ENCODE measurements around the gene NBAS. TPM values are rescaled to one million over a fixed set of nuclear protein-coding genes. Genes with fewer than 3 reads are reported as not detected.

NBAS gene
- total RNA-seq, 1 experiment from 2014 or later = 32.5 TPM

- Mint-ChIP-seq H3K27ac (peak overlapping the region in 1 of 3 experiments; percentile 79; a peak in 1 of 7 replicates), H3K36me3 (ENCODE audit: insufficient read depth in 1 of 3, low read depth in 3 of 3) (no peaks in the 10 kb centered on the region; a peak in 2 of 7 replicates), H3K27me3 (ENCODE audit: low read depth) (peaks cover 6% of the 10 kb centered on the region), H3K9me3 (no peaks in the 10 kb centered on the region; a peak in 1 of 5 replicates), H3K4me1 (peaks cover 52 to 55% of the 10 kb centered on the region in 2 experiments), H3K4me3 (no peak overlapping the region; a peak in 1 of 5 replicates)
- H3K27me3 ChIP-seq (ENCODE audit: insufficient read depth, low read length) = no peaks in the 10 kb centered on the region
- H3K23me2 ChIP-seq (ENCODE audit: insufficient read length, low read depth, low read length, poor library complexity, severe bottlenecking) = no peaks in the 10 kb centered on the region
- peak; percentile 55 for DNase-seq
- no peak overlapping the region for H2AK5ac ChIP-seq (ENCODE audit: insufficient read length, low read length)
- no peaks in the 10 kb centered on the region for H4K20me1 ChIP-seq (ENCODE audit: control insufficient read depth, insufficient read depth, insufficient read length)
- TF ChIP-seq CTCF (conservative IDR thresholded peaks at IDR 0.05) = no peak
- no CpG with 5 or more reads among the region's 4 CpGs for WGBS (ENCODE audit: extremely low coverage, insufficient read length, low lambda C conversion rate)
- no peak overlapping the region for H3K9ac ChIP-seq (ENCODE audit: extremely low read depth, insufficient read length, low read length)
- H3K23ac ChIP-seq (ENCODE audit: insufficient read length, low read depth, low read length) = no peak overlapping the region
- H3K79me2 ChIP-seq (ENCODE audit: insufficient read depth, low read length) = no peaks in the 10 kb centered on the region
- peaks cover 3% of the 10 kb centered on the region; the same call in 1 of the 2 replicates for H3K4me1 ChIP-seq (ENCODE audit: insufficient read depth, low read length)
- H2BK15ac ChIP-seq (ENCODE audit: low read depth, low read length) = no peak overlapping the region
- no peak overlapping the region for H3K18ac ChIP-seq (ENCODE audit: insufficient read length, low read depth, low read length)
- H2BK20ac ChIP-seq (ENCODE audit: low read depth, low read length, poor library complexity, severe bottlenecking) = no peak overlapping the region
- H2BK5ac ChIP-seq (ENCODE audit: insufficient read length, low read length) = no peak overlapping the region
- H4K91ac ChIP-seq (ENCODE audit: insufficient read length, low read depth, low read length) = no peak overlapping the region
- H4K8ac ChIP-seq (replicated peaks; ENCODE audit: insufficient read length, low read depth, low read length) = no peak overlapping the region
- no peak overlapping the region for H3T11ph ChIP-seq (ENCODE audit: low read length)
- H3K56ac ChIP-seq (ENCODE audit: insufficient read length, low read depth, low read length) = no peak overlapping the region
- no peak overlapping the region for H2BK120ac ChIP-seq (ENCODE audit: low read depth, low read length, poor library complexity, severe bottlenecking)
- no peak overlapping the region for H3K27ac ChIP-seq (ENCODE audit: insufficient read length, low read depth, low read length)
- H3K4me2 ChIP-seq (ENCODE audit: insufficient read depth, insufficient read length, low read length) = no peak overlapping the region
- H2AFZ ChIP-seq (ENCODE audit: low read length) = no peak overlapping the region
- H3K14ac ChIP-seq (ENCODE audit: insufficient read depth, low read length) = no peak overlapping the region
- H2BK12ac ChIP-seq (ENCODE audit: insufficient read length, low read depth, low read length) = no peak overlapping the region
- H4K5ac ChIP-seq (ENCODE audit: insufficient read length, low read depth, low read length) = no peak overlapping the region
- no peak overlapping the region for H3K4ac ChIP-seq (ENCODE audit: low read depth, low read length)
- no peaks in the 10 kb centered on the region for H3K79me1 ChIP-seq (ENCODE audit: insufficient read depth, low read depth, low read length, poor library complexity, severe bottlenecking)
- H3K9me3 ChIP-seq (ENCODE audit: control insufficient read depth, low read depth, low read length) = no peaks in the 10 kb centered on the region
Observed at GRCh38 chr2:15158100-15158499, 403.0 kb downstream of the NBAS start.
